A549 (cell line): Measurements from ENCODE around the gene FBXO41. TPM values are rescaled to one million over a fixed set of nuclear protein-coding genes. Genes with fewer than 3 reads are reported as not detected.
A peak's percentile ranks its signal among the peaks of the same experiment; 100 is the strongest.

Experiments used
- ATAC-seq, 2 experiments: fragments of 200-7000 bp in 1 of 2; fragments of >200 bp in 1 of 2; cut with Nextera tagmentation in 1 of 2; cut with Tn5 transposase in 1 of 2; 3 replicates each; pipeline versions ENCODE4 v1.8.0 to v1.9.1; 2018 to 2020; ENCODE audit warnings: mild to moderate bottlenecking in 1 of 2, moderate library complexity in 1 of 2
- CTCF ChIA-PET: fragments of 300-600 bp; sonication (Branson Sonifier 250); formaldehyde crosslinking; extraction: SDS; loops from one replicate; lab custom pipeline; 2021; ENCODE audit warnings: antibody characterized with exemption, inconsistent platforms; lab: Yijun Ruan, JAX
- POLR2A ChIA-PET: fragments of 350-600 bp; formaldehyde crosslinking; extraction: SDS; loops from one replicate; lab custom pipeline; 2021; ENCODE audit warnings: antibody characterized with exemption, inconsistent platforms; lab: Yijun Ruan, JAX
- DNase-seq, 2 experiments: peaks; one replicate each; pipeline versions ENCODE4 v3.0.0 to v3.0.0-alpha.2; 2011 to 2016; ENCODE audit warnings: low read depth in 1 of 2, low spot score in 1 of 2
- FAIRE-seq: peaks from 2 replicates; lab custom pipeline; 2011; peaks lifted over from hg19 to GRCh38; lab: Jason Lieb, UNC
- H3K27ac ChIP-seq, 2 experiments: fragments of >200 bp; sonication (Bioruptor Twin); formaldehyde crosslinking; 3 replicates each; pipeline ENCODE4 v1.5.1; 2016 to 2017
- H3K4me1 ChIP-seq: fragments of >200 bp; sonication (Bioruptor Twin); formaldehyde crosslinking; 3 replicates; pipeline ENCODE4 v1.6.1; 2016
- H3K4me2 ChIP-seq: fragments of >200 bp; sonication (Bioruptor Twin); formaldehyde crosslinking; 3 replicates; pipeline ENCODE4 v1.6.1; 2016
- H3K4me3 ChIP-seq: fragments of >200 bp; sonication (Bioruptor Twin); formaldehyde crosslinking; 3 replicates; pipeline ENCODE4 v1.5.1; 2016
- H3K9me3 ChIP-seq: fragments of >200 bp; sonication (Bioruptor Twin); formaldehyde crosslinking; 3 replicates; pipeline ENCODE4 v1.6.1; 2016
- BHLHE40 ChIP-seq: IDR thresholded peaks from 2 replicates; pipeline ENCODE4 v1.6.1; 2012; ENCODE audit warnings: low read depth, low read length, inconsistent platforms
- CEBPB ChIP-seq, 2 experiments: fragments of >200 bp in 1 of 2; sonication (Bioruptor Twin) in 1 of 2; formaldehyde crosslinking in 1 of 2; IDR thresholded peaks; 2 replicates each; pipeline ENCODE4 v1.6.1; 2012 to 2016
- CHD2 ChIP-seq: fragments of 150-350 bp; IDR thresholded peaks from 2 replicates; pipeline ENCODE4 v1.6.1; 2014; ENCODE audit warnings: low read length; ENCODE audit not compliant: partially characterized antibody
- EHMT2 ChIP-seq: fragments of 200-600 bp; sonication (generic); IDR thresholded peaks from 2 replicates; pipeline ENCODE4 v1.6.1; 2016; ENCODE audit warnings: antibody characterized with exemption, low read depth, mild to moderate bottlenecking, moderate library complexity
- ESRRA ChIP-seq: fragments of 150-350 bp; IDR thresholded peaks from 2 replicates; pipeline ENCODE4 v1.6.1; 2014; ENCODE audit warnings: mild to moderate bottlenecking, low read length, borderline replicate concordance
- FOSL2 ChIP-seq, 2 experiments: fragments of 450-650 bp in 1 of 2; fragments of >200 bp in 1 of 2; sonication (Bioruptor Twin) in 1 of 2; formaldehyde crosslinking; IDR thresholded peaks; 2 replicates each; pipeline versions ENCODE4 v1.5.0 to v1.6.1; 2016 to 2020; ENCODE audit warnings: mild to moderate bottlenecking in 1 of 2, moderate library complexity in 1 of 2
- GATA3 ChIP-seq: IDR thresholded peaks from 2 replicates; pipeline ENCODE4 v1.6.1; 2012; ENCODE audit warnings: borderline replicate concordance
- HEYL ChIP-seq: fragments of 250-450 bp; sonication (Bioruptor Pico); IDR thresholded peaks from 2 replicates; pipeline ENCODE4 v1.8.0; 2021; ENCODE audit warnings: mild to moderate bottlenecking, moderate library complexity
- HOXA7 ChIP-seq: fragments of 250-450 bp; sonication (Bioruptor Pico); IDR thresholded peaks from 2 replicates; pipeline ENCODE4 v1.5.0; 2020; ENCODE audit warnings: mild to moderate bottlenecking, moderate library complexity
- HOXB13 ChIP-seq: fragments of 250-450 bp; sonication (Bioruptor Pico); IDR thresholded peaks from 2 replicates; pipeline ENCODE4 v1.5.0; 2020; ENCODE audit warnings: low read depth, mild to moderate bottlenecking, moderate library complexity
- JUNB ChIP-seq: fragments of >200 bp; sonication (Bioruptor Twin); formaldehyde crosslinking; IDR thresholded peaks from 2 replicates; pipeline ENCODE4 v1.6.1; 2016
- KDM5A ChIP-seq: fragments of 200-600 bp; sonication (generic); IDR thresholded peaks from 2 replicates; pipeline ENCODE4 v1.6.1; 2016; ENCODE audit warnings: antibody characterized with exemption, mild to moderate bottlenecking
- NFE2L2 ChIP-seq: fragments of 150-350 bp; conservative IDR thresholded peaks from 2 replicates; pipeline ENCODE4 v1.6.1; 2014; ENCODE audit warnings: low read length
- PHF8 ChIP-seq: fragments of 200-600 bp; sonication (generic); IDR thresholded peaks from 2 replicates; pipeline ENCODE4 v1.6.1; 2016; ENCODE audit warnings: low read depth, mild to moderate bottlenecking, antibody characterized with exemption, moderate library complexity, borderline replicate concordance
- POLR2A ChIP-seq: IDR thresholded peaks from 2 replicates; pipeline ENCODE4 v1.6.1; 2012; ENCODE audit warnings: mild to moderate bottlenecking, low read length
- RFX5 ChIP-seq: fragments of 450-650 bp; IDR thresholded peaks from 2 replicates; pipeline ENCODE4 v1.7.1; 2014; ENCODE audit warnings: antibody characterized with exemption, mild to moderate bottlenecking, moderate library complexity
- RNF2 ChIP-seq: fragments of 200-600 bp; sonication (generic); IDR thresholded peaks from 2 replicates; pipeline ENCODE4 v1.6.1; 2016; ENCODE audit warnings: low read depth, mild to moderate bottlenecking, antibody characterized with exemption, moderate library complexity, borderline replicate concordance
- SMC3 ChIP-seq: fragments of >200 bp; sonication (Bioruptor Twin); formaldehyde crosslinking; IDR thresholded peaks from 3 replicates; pipeline ENCODE4 v1.6.1; 2018; ENCODE audit warnings: inconsistent platforms
- SREBF2 ChIP-seq: fragments of 450-650 bp; IDR thresholded peaks from 2 replicates; pipeline ENCODE4 v1.6.1; 2014; ENCODE audit warnings: mild to moderate bottlenecking, moderate library complexity
- ZC3H11A ChIP-seq: fragments of 450-650 bp; IDR thresholded peaks from 2 replicates; pipeline ENCODE4 v1.6.1; 2014; ENCODE audit warnings: antibody characterized with exemption, mild to moderate bottlenecking
- ZNF302 ChIP-seq: fragments of 250-450 bp; sonication (Bioruptor Pico); IDR thresholded peaks from 2 replicates; pipeline ENCODE4 v1.9.0; 2021; ENCODE audit warnings: inconsistent platforms, mild to moderate bottlenecking, moderate library complexity
- WGBS: methylation state at CpG from one replicate; pipeline ENCODE4 v1.1.6; 2017; ENCODE audit errors: missing lambda C conversion rate; 5-methylcytosine and 5-hydroxymethylcytosine counted together
- polyA plus RNA-seq, 4 experiments: library from polyadenylated mRNA; depleted of rRNA in 3 of 4; stranded (reverse); fragments of >200 nt; fragmentation: RNase III in 1 of 4; extraction: RNeasy Plus Mini Kit Qiagen cat#74134 plus additional on column Dnase treatment in 1 of 4; gene quantifications; 2 replicates in 3 of 4; 3 replicates in 1 of 4; pipeline ENCODE4 v1.2.3, GENCODE V29; 2011 to 2017
- TF ChIP-seq, protein P1 (sequence below): fragments of 250-450 bp; sonication (Bioruptor Pico); IDR thresholded peaks from 2 replicates; pipeline ENCODE4 v1.5.0; 2021; ENCODE audit warnings: mild to moderate bottlenecking, moderate library complexity, borderline replicate concordance
- TF ChIP-seq, protein P2 (sequence below): fragments of 200-600 bp; sonication (generic); IDR thresholded peaks from 2 replicates; pipeline ENCODE4 v1.6.1; 2016; ENCODE audit warnings: antibody characterized with exemption, mild to moderate bottlenecking, moderate library complexity
- TF ChIP-seq, protein P3 (sequence below): fragments of 150-350 bp; IDR thresholded peaks from 2 replicates; pipeline ENCODE4 v1.6.1; 2014; ENCODE audit warnings: low read depth, mild to moderate bottlenecking, low read length
- TF ChIP-seq, protein P4 (sequence below): IDR thresholded peaks from 2 replicates; pipeline ENCODE4 v1.6.1; 2012
- TF ChIP-seq, protein P5 (sequence below): fragments of 450-650 bp; IDR thresholded peaks from 2 replicates; pipeline ENCODE4 v1.6.1; 2014; ENCODE audit warnings: antibody characterized with exemption
- TF ChIP-seq, protein P6 (sequence below): IDR thresholded peaks from 2 replicates; pipeline ENCODE4 v1.6.1; 2012; ENCODE audit warnings: low read depth, borderline replicate concordance

Gene FBXO41
- polyA plus RNA-seq, 2 of the 4 experiments (the other 2 are of a cell fraction): 3.2 to 6.4 TPM

DNA sequence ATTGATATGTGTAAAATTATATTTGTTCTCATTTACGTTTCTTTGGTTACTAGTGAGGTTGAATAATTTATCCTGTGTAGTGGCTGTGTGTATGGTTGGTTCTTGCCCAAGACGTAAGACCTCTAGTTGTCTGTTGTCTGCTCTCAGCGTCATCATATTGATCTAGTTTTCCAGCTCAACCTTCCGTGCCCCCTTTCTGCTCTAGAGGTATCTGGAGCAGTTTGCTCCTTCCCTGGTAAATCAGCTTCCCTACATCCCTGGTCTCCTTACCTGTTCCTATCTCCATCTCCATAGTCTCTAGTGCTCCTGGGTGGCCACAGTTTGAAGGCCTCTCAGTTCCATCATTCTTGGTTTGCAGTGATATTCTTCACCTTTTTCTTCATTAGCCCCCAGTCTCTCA, 69.0 kb downstream of the FBXO41 start:
- CTCF ChIA-PET: interaction anchor here (1.2 to 1.6 kb wide), 4 partner anchors 12 to 130 kb away, joined by 4 to 10 read pairs (median 6); no protein-coding TSS in a partner anchor
- Histone ChIP-seq H3K4me2 (peak overlapping the region; percentile 91), H3K27ac (peak overlapping the region; percentile 94 to 96), H3K4me3 (peak overlapping the region; percentile 90), H3K4me1 (peaks cover 16% of the 10 kb centered on the region), H3K9me3 (no peaks in the 10 kb centered on the region)
- WGBS: 73% methylated on average over 4 of the region's 4 CpGs
- FAIRE-seq (no peak), DNase-seq (no peak), ATAC-seq (no peak)
- TF ChIP-seq FOSL2 (IDR thresholded peaks at IDR 0.05): no peak
- no peak for TF ChIP-seq FOSL2 (CRISPR knock-in tag; IDR thresholded peaks at IDR 0.05)
- TF ChIP-seq BHLHE40: no peak
- no peak for TF ChIP-seq SREBF2
- TF ChIP-seq, protein P1, sequence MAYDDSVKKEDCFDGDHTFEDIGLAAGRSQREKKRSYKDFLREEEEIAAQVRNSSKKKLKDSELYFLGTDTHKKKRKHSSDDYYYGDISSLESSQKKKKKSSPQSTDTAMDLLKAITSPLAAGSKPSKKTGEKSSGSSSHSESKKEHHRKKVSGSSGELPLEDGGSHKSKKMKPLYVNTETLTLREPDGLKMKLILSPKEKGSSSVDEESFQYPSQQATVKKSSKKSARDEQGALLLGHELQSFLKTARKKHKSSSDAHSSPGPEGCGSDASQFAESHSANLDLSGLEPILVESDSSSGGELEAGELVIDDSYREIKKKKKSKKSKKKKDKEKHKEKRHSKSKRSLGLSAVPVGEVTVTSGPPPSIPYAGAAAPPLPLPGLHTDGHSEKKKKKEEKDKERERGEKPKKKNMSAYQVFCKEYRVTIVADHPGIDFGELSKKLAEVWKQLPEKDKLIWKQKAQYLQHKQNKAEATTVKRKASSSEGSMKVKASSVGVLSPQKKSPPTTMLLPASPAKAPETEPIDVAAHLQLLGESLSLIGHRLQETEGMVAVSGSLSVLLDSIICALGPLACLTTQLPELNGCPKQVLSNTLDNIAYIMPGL (CRISPR knock-in tag): no peak
- TF ChIP-seq SMC3: no peak
- TF ChIP-seq CEBPB (IDR thresholded peaks at IDR 0.05): no peak
- TF ChIP-seq POLR2A: no peak
- TF ChIP-seq, protein P2, sequence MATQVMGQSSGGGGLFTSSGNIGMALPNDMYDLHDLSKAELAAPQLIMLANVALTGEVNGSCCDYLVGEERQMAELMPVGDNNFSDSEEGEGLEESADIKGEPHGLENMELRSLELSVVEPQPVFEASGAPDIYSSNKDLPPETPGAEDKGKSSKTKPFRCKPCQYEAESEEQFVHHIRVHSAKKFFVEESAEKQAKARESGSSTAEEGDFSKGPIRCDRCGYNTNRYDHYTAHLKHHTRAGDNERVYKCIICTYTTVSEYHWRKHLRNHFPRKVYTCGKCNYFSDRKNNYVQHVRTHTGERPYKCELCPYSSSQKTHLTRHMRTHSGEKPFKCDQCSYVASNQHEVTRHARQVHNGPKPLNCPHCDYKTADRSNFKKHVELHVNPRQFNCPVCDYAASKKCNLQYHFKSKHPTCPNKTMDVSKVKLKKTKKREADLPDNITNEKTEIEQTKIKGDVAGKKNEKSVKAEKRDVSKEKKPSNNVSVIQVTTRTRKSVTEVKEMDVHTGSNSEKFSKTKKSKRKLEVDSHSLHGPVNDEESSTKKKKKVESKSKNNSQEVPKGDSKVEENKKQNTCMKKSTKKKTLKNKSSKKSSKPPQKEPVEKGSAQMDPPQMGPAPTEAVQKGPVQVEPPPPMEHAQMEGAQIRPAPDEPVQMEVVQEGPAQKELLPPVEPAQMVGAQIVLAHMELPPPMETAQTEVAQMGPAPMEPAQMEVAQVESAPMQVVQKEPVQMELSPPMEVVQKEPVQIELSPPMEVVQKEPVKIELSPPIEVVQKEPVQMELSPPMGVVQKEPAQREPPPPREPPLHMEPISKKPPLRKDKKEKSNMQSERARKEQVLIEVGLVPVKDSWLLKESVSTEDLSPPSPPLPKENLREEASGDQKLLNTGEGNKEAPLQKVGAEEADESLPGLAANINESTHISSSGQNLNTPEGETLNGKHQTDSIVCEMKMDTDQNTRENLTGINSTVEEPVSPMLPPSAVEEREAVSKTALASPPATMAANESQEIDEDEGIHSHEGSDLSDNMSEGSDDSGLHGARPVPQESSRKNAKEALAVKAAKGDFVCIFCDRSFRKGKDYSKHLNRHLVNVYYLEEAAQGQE: no peak
- TF ChIP-seq, protein P3, sequence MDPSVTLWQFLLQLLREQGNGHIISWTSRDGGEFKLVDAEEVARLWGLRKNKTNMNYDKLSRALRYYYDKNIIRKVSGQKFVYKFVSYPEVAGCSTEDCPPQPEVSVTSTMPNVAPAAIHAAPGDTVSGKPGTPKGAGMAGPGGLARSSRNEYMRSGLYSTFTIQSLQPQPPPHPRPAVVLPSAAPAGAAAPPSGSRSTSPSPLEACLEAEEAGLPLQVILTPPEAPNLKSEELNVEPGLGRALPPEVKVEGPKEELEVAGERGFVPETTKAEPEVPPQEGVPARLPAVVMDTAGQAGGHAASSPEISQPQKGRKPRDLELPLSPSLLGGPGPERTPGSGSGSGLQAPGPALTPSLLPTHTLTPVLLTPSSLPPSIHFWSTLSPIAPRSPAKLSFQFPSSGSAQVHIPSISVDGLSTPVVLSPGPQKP: no peak
- no peak for TF ChIP-seq GATA3
- TF ChIP-seq PHF8: no peak
- TF ChIP-seq NFE2L2: no peak
- no peak for TF ChIP-seq KDM5A
- POLR2A ChIA-PET: interaction anchor here (1.4 kb wide), 1 partner anchor 18 kb away, joined by 8 read pairs; the partner anchor contains the start of genes CCT7 and PRADC1

DNA sequence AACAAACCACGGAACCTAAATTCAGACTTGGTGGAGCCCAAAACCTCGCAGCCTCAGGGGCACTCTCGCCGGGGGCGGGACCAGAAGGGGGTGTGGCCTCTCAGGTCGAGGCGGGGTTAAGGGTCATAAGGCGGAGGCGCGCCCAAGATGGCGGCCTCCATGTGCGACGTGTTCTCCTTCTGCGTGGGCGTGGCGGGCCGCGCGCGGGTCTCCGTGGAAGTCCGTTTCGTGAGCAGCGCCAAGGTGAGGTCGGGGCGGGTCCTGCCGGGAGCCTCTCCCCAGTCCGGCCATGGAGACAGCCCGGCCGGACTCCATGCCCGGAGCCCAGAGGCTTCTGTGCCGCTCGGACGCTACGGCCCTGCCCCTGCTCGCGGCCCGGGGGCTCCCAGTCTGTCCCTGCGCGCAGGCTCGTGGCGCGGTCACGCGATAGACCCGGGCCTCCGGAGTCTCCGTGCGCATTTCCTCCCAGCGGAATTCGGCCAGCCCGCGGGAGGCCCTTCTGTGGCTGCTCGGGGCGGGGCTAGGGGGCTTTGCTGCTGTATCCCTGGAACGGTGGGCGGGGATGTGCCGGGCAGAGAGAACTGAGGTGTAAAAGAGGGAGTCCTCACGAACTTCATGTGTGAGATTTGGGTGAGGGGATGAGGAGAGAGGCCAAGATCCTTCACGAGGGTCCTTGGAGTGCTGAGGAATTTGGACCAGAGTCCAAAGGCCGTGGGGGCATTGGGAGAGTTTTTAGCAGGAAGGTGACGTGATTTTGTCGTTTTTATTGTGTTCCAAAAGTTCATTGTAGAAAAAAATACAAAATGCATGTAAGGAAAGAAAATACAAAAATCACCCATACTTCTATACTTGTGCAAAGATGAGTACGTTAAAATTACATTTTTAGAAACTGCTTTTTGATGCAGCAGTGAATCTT, 69.9 kb downstream of the FBXO41 start, which contains the start of gene SMYD5:
Gene SMYD5, plus strand, starts transcription at position 126 of the 916 bp plus-strand sequence. Its CDS starts 22 bp downstream, at position 148.
- H3K9me3 ChIP-seq: no peaks in the 10 kb centered on the region
- CTCF ChIA-PET: interaction anchor here (1.2 to 10.2 kb wide), 9 partner anchors 13 to 129 kb away, joined by 3 to 173 read pairs (median 10); partner anchors contain the start of genes CCT7 and PRADC1
- ATAC-seq: peak; percentile 79 to 88
- no peak for FAIRE-seq
- peak within 1 kb of the TSS; percentile 90 for H3K4me3 ChIP-seq
- H3K27ac ChIP-seq: peak within 1 kb of the TSS; percentile 94 to 96
- peak within 1 kb of the TSS; percentile 91 for H3K4me2 ChIP-seq
- H3K4me1 ChIP-seq: peaks cover 16% of the 10 kb centered on the region
- POLR2A ChIA-PET: interaction anchor here (1.4 kb wide), 1 partner anchor 19 kb away, joined by 8 read pairs; the partner anchor contains the start of genes CCT7 and PRADC1
- DNase-seq: peak; percentile 82 to 90
- under 1% methylated on average over 47 of the region's 64 CpGs for WGBS
- no peak for TF ChIP-seq RFX5
- TF ChIP-seq, protein P4, sequence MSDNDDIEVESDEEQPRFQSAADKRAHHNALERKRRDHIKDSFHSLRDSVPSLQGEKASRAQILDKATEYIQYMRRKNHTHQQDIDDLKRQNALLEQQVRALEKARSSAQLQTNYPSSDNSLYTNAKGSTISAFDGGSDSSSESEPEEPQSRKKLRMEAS: peak; percentile 98
- no peak for TF ChIP-seq NFE2L2
- no peak for TF ChIP-seq ZC3H11A
- TF ChIP-seq ESRRA: no peak
- no peak for TF ChIP-seq SMC3
- no peak for TF ChIP-seq HEYL (CRISPR knock-in tag)
- TF ChIP-seq CHD2: peak; percentile 71
- TF ChIP-seq FOSL2 (IDR thresholded peaks at IDR 0.05): no peak
- no peak for TF ChIP-seq FOSL2 (CRISPR knock-in tag; IDR thresholded peaks at IDR 0.05)
- no peak for TF ChIP-seq HOXA7 (CRISPR knock-in tag)
- TF ChIP-seq, protein P5, sequence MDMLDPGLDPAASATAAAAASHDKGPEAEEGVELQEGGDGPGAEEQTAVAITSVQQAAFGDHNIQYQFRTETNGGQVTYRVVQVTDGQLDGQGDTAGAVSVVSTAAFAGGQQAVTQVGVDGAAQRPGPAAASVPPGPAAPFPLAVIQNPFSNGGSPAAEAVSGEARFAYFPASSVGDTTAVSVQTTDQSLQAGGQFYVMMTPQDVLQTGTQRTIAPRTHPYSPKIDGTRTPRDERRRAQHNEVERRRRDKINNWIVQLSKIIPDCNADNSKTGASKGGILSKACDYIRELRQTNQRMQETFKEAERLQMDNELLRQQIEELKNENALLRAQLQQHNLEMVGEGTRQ: 0 out of 2 replicates have a peak, but pooled peaks have one; percentile 5
- TF ChIP-seq, protein P6, sequence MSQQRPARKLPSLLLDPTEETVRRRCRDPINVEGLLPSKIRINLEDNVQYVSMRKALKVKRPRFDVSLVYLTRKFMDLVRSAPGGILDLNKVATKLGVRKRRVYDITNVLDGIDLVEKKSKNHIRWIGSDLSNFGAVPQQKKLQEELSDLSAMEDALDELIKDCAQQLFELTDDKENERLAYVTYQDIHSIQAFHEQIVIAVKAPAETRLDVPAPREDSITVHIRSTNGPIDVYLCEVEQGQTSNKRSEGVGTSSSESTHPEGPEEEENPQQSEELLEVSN: no peak
- no peak for TF ChIP-seq JUNB
- no peak for TF ChIP-seq RNF2
- no peak for TF ChIP-seq EHMT2
- no peak for TF ChIP-seq HOXB13 (CRISPR knock-in tag)
- TF ChIP-seq ZNF302: no peak
- TF ChIP-seq PHF8: peak; percentile 93
